Activated CD4-positive, CD25-positive, alpha-beta regulatory T cell (primary cell): ENCODE measurements around the gene SRSF9.
"Not testable (repeated sequence)": the region's sequence is repeated elsewhere in the genome, so short reads cannot be mapped to it uniquely, and the experiment has no call there.

Experiments
- DNase-seq, 4 experiments: peaks; one replicate each; lab custom pipeline; 2025; lab: John Stamatoyannopoulos, UW

SRSF9 gene

GRCh38 chr12:120447992-120448391 lies 21.6 kb downstream of the SRSF9 start:
- DNase-seq: no peak

GRCh38 chr12:120446844-120447178 lies 22.7 kb downstream of the SRSF9 start:
- DNase-seq: not testable (repeated sequence)

DNA sequence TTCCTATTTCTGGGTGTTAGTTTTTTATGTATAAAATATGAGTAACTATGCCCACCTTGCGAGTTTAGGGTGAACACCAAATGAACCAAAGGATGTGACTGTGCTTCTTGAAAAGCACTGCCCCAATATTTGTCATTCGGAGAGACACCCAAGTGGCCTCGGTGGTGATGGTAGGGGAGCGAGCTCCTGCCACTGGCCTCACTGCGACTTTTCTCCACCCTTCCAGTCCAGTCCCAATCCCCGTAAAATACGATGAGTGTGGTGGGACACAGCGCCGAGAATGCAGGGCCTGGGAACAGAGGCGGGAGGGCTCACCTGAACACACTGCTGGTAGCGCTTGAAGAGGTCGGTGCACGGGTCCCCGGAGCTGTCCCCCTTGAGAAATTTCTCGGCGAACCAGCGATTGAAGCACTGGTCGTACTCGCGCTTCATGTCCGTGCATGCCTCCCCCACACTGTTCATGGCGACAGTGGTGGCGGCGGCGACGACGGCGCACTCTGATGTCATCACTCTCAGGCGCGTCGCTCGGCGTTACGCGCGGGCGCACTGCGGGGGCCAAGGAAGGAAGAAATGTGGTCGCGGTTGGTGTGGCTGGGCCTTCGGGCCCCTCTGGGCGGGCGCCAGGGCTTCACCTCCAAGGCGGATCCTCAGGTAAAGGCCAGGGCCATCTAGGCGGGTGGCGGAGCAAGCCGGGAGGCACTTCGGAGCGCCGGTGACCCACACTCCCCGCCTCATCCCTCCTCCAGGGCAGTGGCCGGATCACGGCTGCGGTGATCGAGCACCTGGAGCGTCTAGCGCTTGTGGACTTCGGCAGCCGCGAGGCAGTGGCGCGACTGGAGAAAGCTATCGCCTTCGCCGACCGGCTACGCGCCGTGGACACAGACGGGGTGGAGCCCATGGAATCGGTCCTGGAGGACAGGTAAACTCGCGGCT lies 23.4 kb downstream of the SRSF9 start, which contains the start of the genes GATC and TRIAP1:
TSS of gene GATC (plus strand) at position 534 of the 933 bp plus-strand sequence. CDS start at position 571, 37 bp downstream.
TSS of gene TRIAP1 (minus strand) at position 474 of the 933 bp plus-strand sequence. CDS start at position 462, 12 bp downstream.
- peak; percentile 68 to 78 (median 72) for DNase-seq

DNA sequence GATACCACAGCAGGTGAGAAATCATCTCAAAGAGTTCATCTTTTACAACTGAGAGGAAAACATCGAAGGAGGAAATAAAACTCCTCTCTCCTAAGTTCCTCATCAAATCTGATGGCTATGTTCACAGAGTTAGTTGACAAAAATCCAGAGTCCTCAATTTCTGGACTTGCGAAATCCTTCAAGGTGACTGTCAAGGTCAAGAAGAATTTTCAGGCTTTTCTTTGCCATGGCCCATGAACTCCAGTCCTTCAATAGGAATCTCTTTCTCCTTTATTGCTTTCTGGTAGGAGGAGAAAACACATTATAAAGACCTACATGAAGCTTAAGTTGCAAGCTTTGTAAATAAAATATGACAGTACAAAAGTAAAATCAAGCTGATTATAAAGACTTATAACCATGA lies 24.9 kb downstream of the SRSF9 start:
- no peak for DNase-seq

- DNase-seq: peak; percentile 50 to 69 (median 56)
Measured at GRCh38 chr12:120439646-120440247, 29.8 kb downstream of the SRSF9 start.

DNA sequence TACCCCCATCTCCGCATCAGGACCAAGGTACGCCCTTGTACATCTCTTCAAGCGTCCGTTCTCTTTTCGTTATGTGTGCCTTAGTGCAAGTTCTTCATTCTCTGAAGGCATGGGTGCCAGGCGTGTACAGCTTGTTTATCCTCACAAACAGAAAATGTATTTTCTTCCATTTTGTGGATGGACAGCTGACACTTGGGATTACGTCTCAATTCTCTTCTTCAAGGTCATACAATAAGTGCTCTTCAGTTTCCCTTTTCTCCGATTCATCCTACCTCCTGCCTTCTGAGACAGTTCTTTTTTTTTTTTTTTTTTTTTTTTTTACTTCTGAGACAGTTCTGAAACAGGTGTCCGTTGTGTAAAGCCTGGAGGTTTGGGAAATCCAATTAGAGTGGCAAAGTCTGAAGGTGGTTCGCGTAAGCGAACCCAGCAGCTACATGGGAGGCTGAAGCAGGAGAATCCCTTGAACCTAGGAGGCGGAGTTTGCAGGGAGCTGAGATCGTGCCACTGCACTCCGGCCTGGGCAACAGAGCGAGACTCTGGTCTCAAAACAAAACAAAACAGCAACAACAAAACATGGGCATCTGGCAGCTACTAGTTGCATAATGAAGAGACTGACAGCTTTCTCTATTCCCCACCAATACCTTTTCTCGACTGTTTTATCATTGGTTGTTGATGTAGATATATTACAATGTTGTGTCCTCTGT lies 30.9 kb downstream of the SRSF9 start:
- no peak for DNase-seq

DNA sequence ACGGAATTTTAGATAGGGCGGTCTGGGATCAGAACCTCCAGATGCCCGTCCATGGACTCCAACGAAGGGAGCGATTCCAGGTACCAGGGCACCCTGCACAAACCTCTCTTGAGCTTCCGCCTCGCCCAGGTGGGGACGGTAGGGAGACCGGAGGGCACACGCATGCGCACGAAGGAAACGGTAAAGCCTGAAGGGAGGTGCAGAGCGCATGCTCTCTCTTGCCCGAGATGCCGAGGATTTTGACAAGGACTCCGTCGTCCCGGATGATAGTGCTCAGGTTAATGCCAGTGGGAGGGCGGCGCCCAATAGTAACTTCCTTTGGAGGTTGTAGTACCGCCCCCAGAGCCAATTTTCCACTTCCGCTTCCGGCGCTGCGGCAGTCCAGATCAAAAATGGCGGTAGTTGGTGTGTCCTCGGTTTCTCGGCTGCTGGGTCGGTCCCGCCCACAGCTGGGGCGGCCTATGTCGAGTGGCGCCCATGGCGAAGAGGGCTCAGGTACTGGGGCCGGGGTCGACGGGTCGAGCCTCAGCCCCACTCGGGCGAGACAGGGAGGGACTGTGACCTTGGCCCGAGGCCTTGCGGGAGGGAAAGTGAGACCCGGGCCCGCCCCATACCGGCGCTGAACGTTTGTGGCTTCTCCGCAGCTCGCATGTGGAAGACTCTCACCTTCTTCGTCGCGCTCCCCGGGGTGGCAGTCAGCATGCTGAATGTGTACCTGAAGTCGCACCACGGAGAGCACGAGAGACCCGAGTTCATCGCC lies 31.6 kb downstream of the SRSF9 start, which contains the start of gene COX6A1:
TSS of gene COX6A1 (plus strand) at position 379 of the 760 bp plus-strand sequence. CDS start at position 393, 14 bp downstream.
- peak; percentile 85 to 94 (median 92) for DNase-seq

GRCh38 chr12:120432772-120433525 lies 36.6 kb downstream of the SRSF9 start:
- no peak for DNase-seq

DNA sequence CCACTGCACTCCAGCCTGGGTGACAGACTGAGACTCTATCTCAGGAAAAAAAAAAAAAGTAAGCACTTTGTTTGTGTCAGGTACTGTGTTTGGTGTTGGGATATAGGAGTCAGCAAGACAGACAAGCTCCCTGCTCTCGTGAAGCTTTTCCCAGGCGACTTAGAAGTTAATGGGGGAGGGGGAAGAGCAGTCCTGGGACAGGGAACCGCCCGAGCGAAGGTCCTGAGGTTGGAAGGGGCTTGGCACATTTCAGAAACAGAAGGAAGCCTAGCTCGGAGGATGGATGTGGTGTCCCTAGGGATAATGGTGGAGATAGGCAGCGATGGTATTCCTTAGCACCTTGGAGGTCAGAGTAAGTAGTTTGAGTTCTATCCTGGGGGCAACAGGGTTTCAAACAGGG lies 40.2 kb downstream of the SRSF9 start:
- DNase-seq: no peak

DNA sequence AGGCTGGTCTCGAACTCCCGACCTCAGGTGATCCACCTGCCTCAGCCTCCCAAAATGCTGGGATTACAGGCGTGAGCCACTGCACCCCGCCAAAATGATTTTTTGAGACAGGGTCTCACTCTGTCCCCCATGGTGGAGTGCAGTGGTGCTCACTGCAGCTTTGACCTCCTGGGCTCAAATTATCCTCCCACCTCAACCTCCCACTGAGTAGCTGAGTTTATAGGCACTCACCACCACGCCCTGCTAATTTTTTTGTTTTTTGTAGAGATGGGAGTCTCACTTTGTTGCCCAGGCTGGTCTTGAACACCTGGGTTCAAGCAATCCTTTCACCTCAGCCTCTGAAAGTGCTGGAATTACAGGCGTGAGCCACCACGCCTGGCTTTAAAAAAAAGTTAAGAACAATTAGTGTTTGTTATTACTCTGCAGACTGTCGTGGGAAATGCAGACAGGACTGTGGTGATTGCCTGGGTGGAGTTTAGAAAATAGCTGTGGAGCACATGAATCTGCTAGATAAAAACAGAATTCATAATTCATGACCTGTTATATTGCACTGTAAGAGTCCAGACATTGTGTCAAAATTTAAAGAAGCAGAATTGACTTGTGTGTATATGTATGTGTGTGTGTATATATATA lies 40.8 kb downstream of the SRSF9 start:
- DNase-seq: no peak

DNA sequence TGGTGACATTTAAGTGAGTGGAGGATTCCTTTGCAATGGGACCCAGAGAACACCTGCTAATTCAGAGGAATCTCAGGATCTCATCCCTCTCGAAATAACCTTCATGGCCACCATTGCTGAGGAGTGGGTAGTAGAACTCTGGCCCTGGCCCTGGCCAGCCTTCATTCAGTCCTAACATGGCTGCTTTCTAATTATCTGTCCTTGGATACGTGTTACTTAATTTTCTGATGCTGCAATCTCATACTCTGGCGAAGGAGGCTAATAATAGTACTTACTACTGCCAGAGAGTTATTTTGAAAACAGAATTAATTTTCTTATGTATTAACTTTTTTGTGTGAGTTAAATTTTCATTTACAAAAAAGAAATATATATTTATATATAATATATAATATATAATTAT lies 43.8 kb downstream of the SRSF9 start:
- DNase-seq: no peak

DNA sequence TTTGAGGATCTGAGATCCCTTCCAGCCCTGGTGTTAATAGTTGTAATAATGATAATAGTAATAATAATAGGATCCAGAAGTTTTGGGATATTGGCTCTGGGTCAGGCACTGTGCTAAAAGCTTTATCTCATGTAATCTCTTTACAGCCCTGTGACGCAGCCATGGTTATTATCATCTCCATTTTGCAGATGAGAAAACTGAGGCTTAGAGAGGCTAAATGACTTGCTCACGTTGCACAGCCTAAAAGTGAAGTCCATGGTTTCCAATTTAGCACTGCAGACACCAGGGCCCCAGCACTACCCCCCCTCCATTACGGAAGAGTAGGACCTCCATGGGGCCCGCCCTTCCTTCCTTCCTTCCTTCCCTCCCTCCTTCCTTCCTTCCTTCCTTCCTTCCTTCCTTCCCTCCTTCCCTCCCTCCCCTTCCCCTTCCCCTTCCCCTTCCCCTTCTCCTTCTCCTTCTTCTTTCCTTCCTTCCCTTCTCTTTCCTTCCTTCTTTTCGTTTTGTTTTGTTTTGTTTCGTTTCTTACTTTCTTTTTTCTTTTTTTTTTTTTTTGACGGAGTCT lies 46.6 kb downstream of the SRSF9 start:
- no peak for DNase-seq

DNA sequence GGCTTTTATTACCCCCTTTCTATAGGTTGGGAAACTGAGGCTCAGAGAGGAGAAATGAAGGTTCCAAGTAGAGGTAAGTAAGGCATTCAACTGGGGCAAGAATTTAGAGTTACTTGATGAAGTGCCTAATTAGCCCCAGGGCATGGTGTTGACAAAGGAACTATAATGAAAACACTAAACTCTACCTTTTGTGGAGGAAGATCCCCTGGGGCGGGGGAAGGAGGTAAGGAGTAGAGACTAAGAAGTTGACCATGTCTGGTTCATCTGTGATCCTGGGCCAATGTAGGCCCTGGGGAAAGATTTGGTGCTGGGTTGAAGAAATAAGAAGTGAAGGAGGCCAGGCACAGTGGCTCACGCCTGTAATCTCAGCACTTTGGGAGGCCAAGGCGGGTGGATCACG lies 47.8 kb downstream of the SRSF9 start:
- DNase-seq: no peak

GRCh38 chr12:120417917-120418580 lies 51.5 kb downstream of the SRSF9 start:
- DNase-seq: no peak

DNA sequence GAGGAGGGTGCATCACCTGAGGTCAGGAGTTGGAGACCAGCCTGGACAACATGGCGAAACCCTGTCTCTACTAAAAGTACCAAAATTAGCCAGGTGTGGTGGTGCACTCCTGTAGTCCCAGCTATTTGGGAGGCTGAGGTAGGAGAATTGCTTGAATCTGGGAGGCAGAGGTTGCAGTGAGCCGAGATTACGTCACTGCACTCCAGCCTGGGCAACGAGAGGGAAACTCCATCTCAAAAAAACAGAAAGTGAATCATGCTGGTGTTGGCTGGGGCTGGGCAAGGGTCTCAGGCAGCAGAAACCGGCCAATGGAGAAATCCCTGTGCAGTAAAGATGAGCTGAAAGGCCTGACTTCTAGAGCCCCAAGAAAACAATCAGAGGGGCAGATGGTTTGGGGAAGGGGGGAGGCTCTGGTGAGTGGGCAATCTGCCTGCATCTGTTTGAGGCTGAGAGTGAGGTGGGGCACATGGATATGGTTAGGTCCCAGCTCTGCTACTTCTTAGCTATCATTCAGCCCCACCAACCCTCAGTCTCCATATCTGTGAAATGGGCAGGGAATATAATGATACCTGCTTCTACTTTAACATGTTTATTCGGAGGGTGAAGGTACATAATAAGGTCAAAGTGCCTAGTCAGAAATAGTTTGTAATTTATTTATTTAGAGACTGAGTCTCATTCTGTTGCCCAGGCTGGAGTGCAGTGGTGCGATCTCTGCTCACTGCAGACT lies 52.9 kb downstream of the SRSF9 start:
- no peak for DNase-seq

GRCh38 chr12:120413901-120414695 lies 55.5 kb downstream of the SRSF9 start:
- DNase-seq: no peak

- DNase-seq: no peak
Measured at GRCh38 chr12:120412421-120412820, 57.1 kb downstream of the SRSF9 start.
